ENCODE data around the gene LAPTM4A.

- TF ChIP-seq, protein P1, sequence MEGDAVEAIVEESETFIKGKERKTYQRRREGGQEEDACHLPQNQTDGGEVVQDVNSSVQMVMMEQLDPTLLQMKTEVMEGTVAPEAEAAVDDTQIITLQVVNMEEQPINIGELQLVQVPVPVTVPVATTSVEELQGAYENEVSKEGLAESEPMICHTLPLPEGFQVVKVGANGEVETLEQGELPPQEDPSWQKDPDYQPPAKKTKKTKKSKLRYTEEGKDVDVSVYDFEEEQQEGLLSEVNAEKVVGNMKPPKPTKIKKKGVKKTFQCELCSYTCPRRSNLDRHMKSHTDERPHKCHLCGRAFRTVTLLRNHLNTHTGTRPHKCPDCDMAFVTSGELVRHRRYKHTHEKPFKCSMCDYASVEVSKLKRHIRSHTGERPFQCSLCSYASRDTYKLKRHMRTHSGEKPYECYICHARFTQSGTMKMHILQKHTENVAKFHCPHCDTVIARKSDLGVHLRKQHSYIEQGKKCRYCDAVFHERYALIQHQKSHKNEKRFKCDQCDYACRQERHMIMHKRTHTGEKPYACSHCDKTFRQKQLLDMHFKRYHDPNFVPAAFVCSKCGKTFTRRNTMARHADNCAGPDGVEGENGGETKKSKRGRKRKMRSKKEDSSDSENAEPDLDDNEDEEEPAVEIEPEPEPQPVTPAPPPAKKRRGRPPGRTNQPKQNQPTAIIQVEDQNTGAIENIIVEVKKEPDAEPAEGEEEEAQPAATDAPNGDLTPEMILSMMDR (IDR thresholded peaks at IDR 0.05): no peak
- TF ChIP-seq POLR2A (IDR thresholded peaks at IDR 0.05) (no peak), EP300 (IDR thresholded peaks at IDR 0.05) (no peak)
Observed at GRCh38 chr2:20044778-20045177, 6.7 kb downstream of the LAPTM4A start.
